Stimulated activated CD4-positive, alpha-beta T cell treated with anti-CD3 and anti-CD28 coated beads, Interleukin-4, amount 100 ng/mL, for 48 hours (primary cell): ENCODE measurements around the gene BMP8A.
"Not testable (repeated sequence)": the region's sequence is repeated elsewhere in the genome, so short reads cannot be mapped to it uniquely, and the experiment has no call there.

Experiments used
- DNase-seq, 2 donors: peaks; one replicate each; pipeline ENCODE4 v3.0.0-alpha.2; 2020; ENCODE audit warnings: low read depth in 2 of 2

The BMP8A gene

GRCh38 chr1:39527190-39527579 is 35.7 kb downstream of the BMP8A start:
- DNase-seq: not testable (repeated sequence)

GRCh38 chr1:39528082-39528481 is 36.6 kb downstream of the BMP8A start:
- no peak for DNase-seq

- no peak for DNase-seq
Observed at GRCh38 chr1:39529901-39530535, 38.6 kb downstream of the BMP8A start.

- DNase-seq: no peak
Observed at GRCh38 chr1:39531526-39531925, 40.1 kb downstream of the BMP8A start.

GRCh38 chr1:39533442-39533841 is 42.0 kb downstream of the BMP8A start:
- DNase-seq: no peak

GRCh38 chr1:39538531-39539251 is 47.3 kb downstream of the BMP8A start:
- DNase-seq: no peak

DNA sequence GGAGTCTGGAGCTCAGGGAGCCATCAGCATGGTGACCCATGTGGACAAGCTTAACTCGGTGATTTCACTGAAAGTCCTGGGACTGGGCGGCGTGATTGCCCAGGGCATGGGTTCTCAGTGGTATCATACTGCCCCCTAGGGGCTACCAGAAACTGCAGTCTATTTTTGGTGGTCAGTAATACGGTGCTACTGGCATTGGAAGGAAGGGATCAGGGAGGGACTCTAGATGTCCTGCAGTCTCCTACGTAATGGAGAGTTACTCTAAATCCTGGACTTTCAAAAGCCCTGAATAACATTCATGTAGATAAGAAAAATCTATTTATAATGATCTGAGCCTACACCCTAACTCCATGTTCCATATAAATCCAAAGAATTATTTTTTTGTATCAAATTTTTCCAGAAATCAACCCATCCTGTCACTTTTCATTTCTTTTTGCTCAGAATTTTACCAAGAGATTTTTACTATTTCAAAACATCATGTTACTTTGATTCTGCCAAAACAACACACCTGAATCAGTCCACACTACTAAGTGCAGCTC is 47.9 kb downstream of the BMP8A start:
- DNase-seq: peak; percentile 17 to 20

- DNase-seq: no peak
Observed at GRCh38 chr1:39540504-39541031, 49.1 kb downstream of the BMP8A start.

GRCh38 chr1:39542924-39543323 is 51.5 kb downstream of the BMP8A start:
- no peak for DNase-seq

DNA sequence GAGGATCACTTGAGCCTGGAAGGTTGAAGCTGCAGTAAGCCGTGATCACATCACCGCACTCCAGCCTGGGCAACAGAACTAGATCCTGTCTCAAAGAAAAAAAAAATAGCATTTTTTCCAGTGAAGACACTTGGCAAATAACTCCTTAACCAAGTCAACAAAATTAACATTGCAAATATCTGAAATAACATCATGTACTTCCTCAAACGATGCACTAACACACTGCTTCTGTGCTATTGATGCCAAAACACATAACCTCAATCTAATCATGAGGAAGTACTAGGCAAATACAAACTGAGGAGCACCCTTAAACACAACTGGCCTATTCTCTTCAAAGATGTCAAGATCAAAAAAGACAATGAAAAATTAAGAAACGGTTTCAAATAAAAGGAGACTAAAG is 52.9 kb downstream of the BMP8A start:
- no peak for DNase-seq

DNA sequence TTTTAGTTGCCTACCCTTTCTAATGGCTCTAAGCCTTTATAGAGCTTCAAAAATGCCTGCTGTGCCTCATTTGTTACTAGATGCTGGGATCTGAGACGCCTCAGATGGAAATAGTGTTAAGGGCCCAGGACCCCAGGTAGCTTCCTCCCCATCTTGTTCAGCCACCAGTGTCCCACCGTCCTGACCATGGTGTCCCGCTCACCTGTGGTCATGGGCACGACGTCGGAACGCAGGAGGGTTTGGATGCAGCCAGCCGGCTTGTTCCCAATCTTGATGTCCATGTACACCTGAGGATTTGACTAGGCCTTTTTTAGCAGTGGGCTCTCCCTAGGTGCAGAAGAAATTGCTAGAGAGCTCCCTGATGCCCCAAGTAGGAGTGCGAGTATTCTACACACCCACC is 54.1 kb downstream of the BMP8A start:
- DNase-seq: no peak

- no peak for DNase-seq
Observed at GRCh38 chr1:39554277-39554676, 62.8 kb downstream of the BMP8A start.

GRCh38 chr1:39561279-39561678 is 69.8 kb downstream of the BMP8A start:
- no peak for DNase-seq

- no peak for DNase-seq
Observed at GRCh38 chr1:39562886-39563285, 71.5 kb downstream of the BMP8A start.

DNA sequence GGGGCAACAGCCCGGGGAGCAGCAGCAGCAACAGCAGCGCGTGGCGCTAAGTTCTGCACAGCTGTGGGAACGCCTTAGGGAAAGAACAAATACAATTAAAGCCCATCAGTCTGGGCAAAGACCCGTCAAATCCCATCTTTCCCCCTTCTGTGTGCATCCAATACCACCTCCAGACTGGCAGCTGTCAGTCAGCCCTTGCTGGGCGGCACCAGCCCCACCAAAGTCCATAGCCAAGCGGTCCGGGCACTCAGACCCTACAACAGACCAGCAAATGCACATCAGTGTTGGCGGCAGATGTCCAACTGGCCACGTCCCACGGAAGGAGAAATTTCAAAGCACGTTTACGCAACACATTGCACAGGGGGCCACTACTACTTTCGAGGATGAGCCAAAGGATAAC is 72.2 kb downstream of the BMP8A start:
- DNase-seq: no peak

GRCh38 chr1:39564340-39564739 is 72.9 kb downstream of the BMP8A start:
- no peak for DNase-seq

DNA sequence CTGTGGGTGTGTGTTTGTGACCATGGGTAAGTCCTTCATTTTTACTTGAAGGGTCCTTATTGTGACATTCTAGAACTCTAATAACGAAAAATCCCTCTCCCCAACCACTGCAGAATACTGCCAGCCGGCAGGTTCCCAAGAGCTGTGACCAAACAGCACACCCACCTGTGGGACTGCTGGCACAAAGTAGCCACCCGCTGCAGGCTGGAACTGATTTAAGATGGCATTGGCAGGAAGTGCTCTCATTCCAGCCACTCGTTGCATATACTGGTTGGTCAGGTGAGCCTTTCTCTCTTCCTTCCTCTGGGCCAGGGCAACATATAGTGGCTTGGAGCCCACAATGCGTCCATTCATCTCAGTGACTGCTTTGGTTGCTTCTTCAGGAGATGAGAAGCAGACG is 73.5 kb downstream of the BMP8A start:
- DNase-seq: no peak

DNA sequence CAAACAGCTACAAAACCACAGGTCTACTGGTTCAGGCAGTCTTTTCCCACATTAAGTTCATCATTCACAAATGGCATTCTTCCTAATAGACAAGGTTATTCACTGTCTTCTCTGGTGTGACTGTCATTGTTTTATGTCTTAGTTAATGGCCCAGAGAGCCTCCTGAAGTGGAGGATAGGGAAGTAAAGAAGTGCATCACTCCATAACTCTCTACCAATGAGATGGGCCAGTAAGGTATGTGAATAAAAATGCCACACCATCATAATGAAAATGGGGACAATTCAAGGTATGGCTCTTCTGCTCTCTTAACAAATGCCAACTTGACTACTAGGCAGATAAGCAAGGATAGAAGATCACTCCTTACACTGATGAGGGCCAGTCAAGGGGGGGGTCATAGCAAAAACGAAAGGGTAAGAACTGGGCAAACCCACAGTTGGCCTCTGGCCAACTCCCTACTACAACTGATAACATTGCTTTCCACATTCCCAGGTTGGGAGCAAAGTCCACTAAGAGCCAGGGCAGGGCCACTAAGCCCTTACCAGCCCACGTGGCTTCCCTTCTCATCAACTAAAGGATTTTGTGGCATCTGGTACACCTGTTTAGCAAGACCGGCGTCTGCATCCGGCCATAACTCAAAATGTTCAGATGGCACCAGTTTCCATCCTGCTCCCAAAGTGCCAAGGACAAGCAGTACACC is 75.2 kb downstream of the BMP8A start:
- DNase-seq: no peak

GRCh38 chr1:39567302-39567701 is 75.9 kb downstream of the BMP8A start:
- no peak for DNase-seq

- DNase-seq: no peak
Observed at GRCh38 chr1:39568208-39568607, 76.8 kb downstream of the BMP8A start.

- no peak for DNase-seq
Observed at GRCh38 chr1:39569034-39569433, 77.6 kb downstream of the BMP8A start.

DNA sequence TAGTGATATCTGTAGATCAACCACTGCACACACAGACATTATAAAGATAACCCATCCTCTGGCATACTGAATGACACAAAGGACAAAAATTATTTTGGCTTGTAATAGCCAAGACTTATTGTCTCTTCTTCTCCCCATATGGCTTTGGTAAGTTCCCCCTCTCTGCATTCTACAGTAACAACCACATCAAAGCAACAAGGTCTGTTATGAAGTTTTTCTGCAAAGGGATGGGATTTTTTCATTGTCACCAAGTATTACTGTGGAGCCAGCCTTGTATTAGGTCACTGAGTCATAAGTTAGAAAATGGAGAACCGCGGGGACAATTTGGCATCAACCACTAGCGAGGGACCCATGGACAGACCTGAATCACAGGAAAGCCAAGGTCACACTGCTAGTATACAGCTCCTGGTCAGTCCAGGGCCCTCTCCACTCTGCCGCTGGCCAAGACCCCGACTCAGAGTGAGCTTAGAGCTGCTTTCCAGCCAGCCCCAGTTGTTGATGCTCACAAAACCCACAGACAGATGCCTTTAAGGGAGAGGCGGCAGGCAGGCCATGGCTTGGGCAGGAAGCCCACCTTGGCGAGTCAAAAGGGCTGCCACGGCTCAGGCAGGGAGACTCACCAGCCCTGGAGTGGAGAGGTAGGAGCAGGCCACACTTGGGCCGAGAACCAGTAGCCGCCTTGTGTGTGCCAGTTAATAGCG is 79.2 kb downstream of the BMP8A start:
- no peak for DNase-seq
